GM23338 (cell line): ENCODE results near the gene MITF. TPM values are rescaled to one million over a fixed set of nuclear protein-coding genes. Genes with fewer than 3 reads are reported as not detected.

Experiments used
- ATAC-seq: fragments of 200-7000 bp; cut with Tn5 transposase; 3 replicates; pipeline ENCODE4 v1.9.1; 2020
- DNase-seq: peaks from one replicate; pipeline ENCODE4 v3.0.0-alpha.2; 2015; ENCODE audit warnings: low spot score
- H2AFZ ChIP-seq: fragments of 200-600 bp; sonication (generic); 2 replicates; pipeline ENCODE4 v1.8.0; 2016; ENCODE audit warnings: antibody characterized with exemption, mild to moderate bottlenecking, moderate library complexity
- H3F3A ChIP-seq: fragments of 200-600 bp; sonication (generic); replicated peaks from 2 replicates; pipeline ENCODE4 v1.8.0; 2017; ENCODE audit warnings: antibody characterized with exemption, mixed run types, low read depth
- H3K27ac ChIP-seq: fragments of 200-600 bp; sonication (generic); 2 replicates; pipeline ENCODE4 v1.6.1; 2016; ENCODE audit warnings: low read depth
- H3K27me3 ChIP-seq: fragments of 200-600 bp; sonication (generic); 2 replicates; pipeline ENCODE4 v1.8.0; 2016; ENCODE audit warnings: mild to moderate bottlenecking, mixed run types, moderate library complexity; ENCODE audit not compliant: insufficient read depth
- H3K36me3 ChIP-seq: fragments of 200-600 bp; sonication (generic); 2 replicates; pipeline ENCODE4 v1.8.0; 2016; ENCODE audit warnings: mild to moderate bottlenecking; ENCODE audit not compliant: insufficient read depth
- H3K4me1 ChIP-seq: fragments of 200-600 bp; sonication (generic); 2 replicates; pipeline ENCODE4 v1.8.0; 2016; ENCODE audit warnings: mild to moderate bottlenecking, moderate library complexity; ENCODE audit not compliant: insufficient read depth
- H3K4me2 ChIP-seq: fragments of 200-600 bp; sonication (generic); 2 replicates; pipeline ENCODE4 v1.7.1; 2017; ENCODE audit warnings: mixed run types
- H3K4me3 ChIP-seq: fragments of 200-600 bp; sonication (generic); 2 replicates; pipeline ENCODE4 v1.6.1; 2016; ENCODE audit warnings: mixed run types
- H3K79me2 ChIP-seq: fragments of 200-600 bp; sonication (generic); replicated peaks from 2 replicates; pipeline ENCODE4 v1.8.0; 2017; ENCODE audit warnings: mild to moderate bottlenecking; ENCODE audit not compliant: insufficient read depth
- H3K9me2 ChIP-seq: fragments of 200-600 bp; sonication (generic); 2 replicates; pipeline ENCODE4 v1.8.0; 2017; ENCODE audit not compliant: insufficient read depth
- H4K20me1 ChIP-seq: fragments of 200-600 bp; sonication (generic); replicated peaks from 2 replicates; pipeline ENCODE4 v1.8.0; 2017; ENCODE audit warnings: mild to moderate bottlenecking; ENCODE audit not compliant: insufficient read depth
- H3K27ac Mint-ChIP-seq: 2 replicates; pipeline ENCODE4 v1.8.0; 2020; ENCODE audit warnings: inconsistent platforms, mild to moderate bottlenecking, moderate library complexity, mixed read lengths
- H3K27me3 Mint-ChIP-seq: 3 replicates; pipeline ENCODE4 v1.8.0; 2022; ENCODE audit warnings: low read depth, mild to moderate bottlenecking, moderate library complexity, mixed read lengths, inconsistent platforms; ENCODE audit not compliant: insufficient read depth, poor library complexity
- H3K36me3 Mint-ChIP-seq: 3 replicates; pipeline ENCODE4 v1.8.0; 2021; ENCODE audit warnings: low read depth, mild to moderate bottlenecking, inconsistent platforms, moderate library complexity, mixed read lengths
- H3K4me1 Mint-ChIP-seq: 3 replicates; pipeline ENCODE4 v1.8.0; 2020; ENCODE audit warnings: mild to moderate bottlenecking, inconsistent platforms, mixed read lengths
- H3K4me3 Mint-ChIP-seq: 3 replicates; pipeline ENCODE4 v1.8.0; 2021; ENCODE audit warnings: moderate library complexity, mild to moderate bottlenecking, inconsistent platforms, mixed read lengths
- H3K9me3 Mint-ChIP-seq: 3 replicates; pipeline ENCODE4 v1.8.0; 2020; ENCODE audit warnings: moderate library complexity, mild to moderate bottlenecking, inconsistent platforms, mixed read lengths
- CREB1 ChIP-seq: fragments of 250-450 bp; sonication (Bioruptor Pico); IDR thresholded peaks from 2 replicates; pipeline ENCODE4 v1.5.0; 2020; ENCODE audit warnings: low read depth, mild to moderate bottlenecking, moderate library complexity
- CTCF ChIP-seq, 2 experiments: fragments of 200-600 bp in 1 of 2; sonication (generic) in 1 of 2; conservative IDR thresholded peaks; 2 replicates each; pipeline versions ENCODE4 v1.5.1 to v1.6.1; 2016 to 2017; ENCODE audit warnings: antibody characterized with exemption in 2 of 2, low read depth in 2 of 2, mild to moderate bottlenecking in 2 of 2, moderate library complexity in 1 of 2
- ETS1 ChIP-seq: IDR thresholded peaks from 2 replicates; pipeline ENCODE4 v1.6.1; 2016; ENCODE audit warnings: antibody characterized with exemption
- EZH2 ChIP-seq: fragments of 200-600 bp; sonication (generic); IDR thresholded peaks from one replicate; pipeline ENCODE4 v1.8.0; 2017; ENCODE audit warnings: antibody characterized with exemption, mild to moderate bottlenecking, low read depth; ENCODE audit not compliant: unreplicated experiment
- EZH2phosphoT487 ChIP-seq: fragments of 200-600 bp; sonication (generic); IDR thresholded peaks from one replicate; pipeline ENCODE4 v1.8.1; 2018; ENCODE audit warnings: antibody characterized with exemption; ENCODE audit not compliant: unreplicated experiment
- POLR2AphosphoS5 ChIP-seq: IDR thresholded peaks from 2 replicates; pipeline ENCODE4 v1.6.1; 2016; ENCODE audit warnings: antibody characterized with exemption, low read depth
- STAT1 ChIP-seq: IDR thresholded peaks from one replicate; pipeline ENCODE4 v1.6.1; 2016; ENCODE audit warnings: antibody characterized with exemption; ENCODE audit not compliant: unreplicated experiment
- ZNF462 ChIP-seq: fragments of 250-450 bp; sonication (Bioruptor Pico); IDR thresholded peaks from 2 replicates; pipeline ENCODE4 v1.5.0; 2020; ENCODE audit warnings: mild to moderate bottlenecking, moderate library complexity
- polyA plus RNA-seq: library from polyadenylated mRNA; unstranded; fragments of >200 nt; fragmentation: Nextera tagmentation; extraction: Ambion mirVana; gene quantifications from 2 replicates; pipeline ENCODE4 v1.2.1, GENCODE V29; 2016
- total RNA-seq: library from RNA; depleted of rRNA; stranded (reverse); fragments of >200 nt; shearing (Covaris generic); gene quantifications from 2 replicates; pipeline ENCODE4 v1.2.3, GENCODE V29; 2014

MITF gene
- total and polyA plus RNA-seq, 2 experiments from 2014 or later, result 1.9 to 2.4 TPM

GRCh38 chr3:69967156-69967555 lies 227.9 kb downstream of the MITF start:
- H3K79me2 ChIP-seq, result no peaks in the 10 kb centered on the region
- ATAC-seq (no peak), DNase-seq (no peak)
- H3K9me2 ChIP-seq, result no peaks in the 10 kb centered on the region; the same call in 1 of the 2 replicates
- no peak overlapping the region for H3K27ac Mint-ChIP-seq
- H3K4me3 Mint-ChIP-seq, result no peak overlapping the region
- no peaks in the 10 kb centered on the region for H3K4me1 Mint-ChIP-seq
- no peaks in the 10 kb centered on the region for H3K36me3 ChIP-seq
- peaks cover 2% of the 10 kb centered on the region for H3K27me3 Mint-ChIP-seq
- no peak overlapping the region for H3K4me3 ChIP-seq
- no peaks in the 10 kb centered on the region for H3K36me3 Mint-ChIP-seq
- no peak overlapping the region for H2AFZ ChIP-seq
- no peaks in the 10 kb centered on the region for H4K20me1 ChIP-seq
- H3K27ac ChIP-seq, result no peak overlapping the region
- no peaks in the 10 kb centered on the region for H3K4me1 ChIP-seq
- TF ChIP-seq STAT1 (no peak), CTCF (conservative IDR thresholded peaks at IDR 0.05; ENCODE audit: low read depth in 2 of 2) (no peak), ZNF462 (CRISPR knock-in tag) (no peak), CREB1 (CRISPR knock-in tag) (no peak), EZH2phosphoT487 (no peak), POLR2AphosphoS5 (no peak), EZH2 (no peak), ETS1 (no peak)
- H3F3A ChIP-seq, result no peaks in the 10 kb centered on the region
- H3K4me2 ChIP-seq, result no peak overlapping the region
- H3K9me3 Mint-ChIP-seq, result no peaks in the 10 kb centered on the region
- H3K27me3 ChIP-seq, result no peaks in the 10 kb centered on the region
